ENCODE results near the gene TNPO2.
"Not testable (repeated sequence)": the region's sequence is repeated elsewhere in the genome, so short reads cannot be mapped to it uniquely, and the experiment has no call there.

TNPO2 gene

GRCh38 chr19:12737835-12738351 lies 14.2 kb upstream of the TNPO2 start:
- DNase-seq (ENCODE audit: low read depth in 1 of 2, low spot score in 1 of 2) = no peak

GRCh38 chr19:12736995-12737834 lies 13.5 kb upstream of the TNPO2 start, which contains the start of gene GET3:
TSS of gene GET3 (plus strand) at chr19:12737497. CDS start at chr19:12737506, 9 bp downstream.
- peak; percentile 51 to 65 for DNase-seq (ENCODE audit: low read depth in 1 of 2, low spot score in 1 of 2)

- no peak for DNase-seq (ENCODE audit: low read depth in 1 of 2, low spot score in 1 of 2)
Observed at GRCh38 chr19:12733369-12734214, 9.9 kb upstream of the TNPO2 start.

GRCh38 chr19:12731337-12731736 lies 7.6 kb upstream of the TNPO2 start:
- DNase-seq (ENCODE audit: low read depth in 1 of 2, low spot score in 1 of 2) = no peak

GRCh38 chr19:12730064-12730463 lies 6.3 kb upstream of the TNPO2 start:
- DNase-seq (ENCODE audit: low read depth in 1 of 2, low spot score in 1 of 2) = no peak

GRCh38 chr19:12727745-12728433 lies 4.2 kb upstream of the TNPO2 start:
- DNase-seq (ENCODE audit: low read depth in 1 of 2, low spot score in 1 of 2) = no peak

- no peak for DNase-seq (ENCODE audit: low read depth in 1 of 2, low spot score in 1 of 2)
Observed at GRCh38 chr19:12726988-12727316, 3.2 kb upstream of the TNPO2 start.

GRCh38 chr19:12725612-12726011 lies 1.9 kb upstream of the TNPO2 start:
- DNase-seq (ENCODE audit: low read depth in 1 of 2, low spot score in 1 of 2) = not testable (repeated sequence)

GRCh38 chr19:12723381-12723640 lies 421 bp downstream of the TNPO2 start:
- DNase-seq (ENCODE audit: low read depth in 1 of 2, low spot score in 1 of 2) = no peak

GRCh38 chr19:12722566-12723380 lies 959 bp downstream of the TNPO2 start:
- DNase-seq (ENCODE audit: low read depth in 1 of 2, low spot score in 1 of 2) = peak; percentile 83 to 88

- DNase-seq (ENCODE audit: low read depth in 1 of 2, low spot score in 1 of 2) = no peak
Observed at GRCh38 chr19:12721656-12722565, 1.8 kb downstream of the TNPO2 start.

GRCh38 chr19:12720851-12721655 lies 2.7 kb downstream of the TNPO2 start:
- DNase-seq (ENCODE audit: low read depth in 1 of 2, low spot score in 1 of 2) = no peak

GRCh38 chr19:12720296-12720695 lies 3.4 kb downstream of the TNPO2 start:
- DNase-seq (ENCODE audit: low read depth in 1 of 2, low spot score in 1 of 2) = no peak

- DNase-seq (ENCODE audit: low read depth in 1 of 2, low spot score in 1 of 2) = no peak
Observed at GRCh38 chr19:12715929-12716328, 7.8 kb downstream of the TNPO2 start.

- DNase-seq (ENCODE audit: low read depth in 1 of 2, low spot score in 1 of 2) = no peak
Observed at GRCh38 chr19:12715102-12715501, 8.6 kb downstream of the TNPO2 start.

GRCh38 chr19:12713304-12713703 lies 10.4 kb downstream of the TNPO2 start:
- not testable (repeated sequence) for DNase-seq (ENCODE audit: low read depth in 1 of 2, low spot score in 1 of 2)

GRCh38 chr19:12712077-12712476 lies 11.7 kb downstream of the TNPO2 start:
- DNase-seq (ENCODE audit: low read depth in 1 of 2, low spot score in 1 of 2) = not testable (repeated sequence)

GRCh38 chr19:12711187-12711586 lies 12.5 kb downstream of the TNPO2 start:
- DNase-seq (ENCODE audit: low read depth in 1 of 2, low spot score in 1 of 2) = no peak

- no peak for DNase-seq (ENCODE audit: low read depth in 1 of 2, low spot score in 1 of 2)
Observed at GRCh38 chr19:12708641-12709040, 15.1 kb downstream of the TNPO2 start.

Data from activated T-helper 1 cell treated with anti-CD3 and anti-CD28 coated beads, Interleukin-2, amount 50 U/mL, for 16 hours (primary cell).